Suprapubic skin (tissue), 4 donors: ENCODE data around the gene TAS2R4. TPM values are rescaled to one million over a fixed set of nuclear protein-coding genes. Genes with fewer than 3 reads are reported as not detected.
"Not testable (repeated sequence)": the region's sequence is repeated elsewhere in the genome, so short reads cannot be mapped to it uniquely, and the experiment has no call there.

Experiments
- DNase-seq, 2 donors: peaks; one replicate each; pipeline ENCODE4 v3.0.0-alpha.2; 2019; ENCODE audit warnings: low spot score in 2 of 2
- H3K27ac ChIP-seq: fragments of 200-600 bp; sonication (generic); one replicate; pipeline ENCODE4 v1.5.1; 2019
- H3K27me3 ChIP-seq: fragments of 200-600 bp; sonication (generic); one replicate; pipeline ENCODE4 v1.5.1; 2019
- H3K36me3 ChIP-seq: fragments of 200-600 bp; sonication (generic); one replicate; pipeline ENCODE4 v1.5.1; 2019
- H3K4me1 ChIP-seq: fragments of 200-600 bp; sonication (generic); one replicate; pipeline ENCODE4 v1.5.1; 2019
- H3K4me3 ChIP-seq: fragments of 200-600 bp; sonication (generic); one replicate; pipeline ENCODE4 v1.5.1; 2019; ENCODE audit warnings: mild to moderate bottlenecking
- H3K9me3 ChIP-seq: fragments of 200-600 bp; sonication (generic); one replicate; pipeline ENCODE4 v1.5.1; 2019
- CTCF ChIP-seq, 2 donors: fragments of 200-600 bp in 1 of 2; fragments of 450-650 bp in 1 of 2; sonication (generic) in 1 of 2; IDR thresholded peaks; one replicate each; pipeline ENCODE4 v1.5.1; 2016 to 2019; ENCODE audit warnings: antibody characterized with exemption in 2 of 2, mild to moderate bottlenecking in 1 of 2, moderate library complexity in 1 of 2
- EP300 ChIP-seq: sonication (generic); formaldehyde crosslinking; IDR thresholded peaks from one replicate; pipeline ENCODE4 v1.6.1; 2017; ENCODE audit warnings: antibody characterized with exemption
- POLR2A ChIP-seq, 2 donors: fragments of 450-650 bp; IDR thresholded peaks; one replicate each; pipeline ENCODE4 v1.6.1; 2017; ENCODE audit warnings: antibody characterized with exemption in 2 of 2, mild to moderate bottlenecking in 2 of 2, moderate library complexity in 2 of 2
- POLR2AphosphoS5 ChIP-seq, 3 donors: sonication (generic); formaldehyde crosslinking; IDR thresholded peaks; one replicate each; pipeline ENCODE4 v1.6.1; 2017; ENCODE audit warnings: antibody characterized with exemption in 3 of 3
- WGBS: methylation state at CpG from one replicate; pipeline ENCODE4 v1.1.5; 2018; 5-methylcytosine and 5-hydroxymethylcytosine counted together
- total RNA-seq, 4 donors: library from RNA; depleted of rRNA; stranded (reverse); fragments of >200 nt; gene quantifications; one replicate each; pipeline ENCODE4 v1.1.0, GENCODE V29; 2016

Gene TAS2R4
- total RNA-seq, 4 donors from 2014 or later = 0.19 to 6.0 (median 2.0) TPM

DNA sequence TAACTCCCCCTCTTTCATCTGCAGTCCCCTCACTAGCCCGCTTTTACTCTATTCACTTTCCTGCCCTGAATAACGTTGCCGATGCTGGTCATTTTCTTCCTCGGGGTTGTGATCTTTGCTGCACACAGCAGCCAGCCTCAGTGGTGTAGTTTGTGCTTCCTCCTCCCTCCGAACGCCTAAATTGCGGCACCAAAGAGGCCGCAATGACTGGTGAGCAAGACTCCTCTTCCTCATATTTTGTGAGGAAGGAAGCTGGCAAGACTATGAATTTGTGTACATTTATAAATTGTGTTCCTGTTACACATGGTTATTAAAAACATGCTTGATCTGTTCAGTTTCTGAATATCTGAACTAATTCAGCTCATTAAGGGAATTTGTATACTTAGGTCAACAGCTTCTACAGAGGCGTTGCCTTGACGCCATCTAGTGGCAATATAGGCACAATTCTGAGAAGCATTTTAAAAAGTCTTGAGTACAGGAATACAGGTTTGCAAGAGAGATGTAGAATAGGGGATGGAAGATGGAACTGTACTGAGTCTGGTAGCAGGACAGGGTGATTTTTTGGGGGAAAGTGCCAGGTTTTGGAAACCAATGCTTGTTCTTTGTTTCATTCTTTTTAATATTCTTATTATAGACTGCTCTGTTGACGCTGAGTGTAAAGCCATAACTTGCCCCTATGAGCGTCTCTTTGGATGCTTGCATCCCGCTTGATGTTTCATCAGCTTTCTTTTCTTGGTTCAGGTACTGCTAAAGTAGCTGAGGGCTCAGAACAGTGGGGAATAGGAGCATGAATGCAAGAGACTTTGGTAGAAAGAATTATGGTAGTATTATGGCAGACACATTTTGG, 9.5 kb downstream of the TAS2R4 start:
- H3K36me3 ChIP-seq = peaks cover 21% of the 10 kb centered on the region
- H3K4me3 ChIP-seq = no peak overlapping the region
- H3K4me1 ChIP-seq = no peaks in the 10 kb centered on the region
- DNase-seq = no peak
- H3K27me3 ChIP-seq = no peaks in the 10 kb centered on the region
- H3K27ac ChIP-seq = no peak overlapping the region
- WGBS = 69% methylated on average over 13 of the region's 13 CpGs
- no peak for TF ChIP-seq POLR2AphosphoS5 (IDR thresholded peaks at IDR 0.05)
- TF ChIP-seq CTCF (IDR thresholded peaks at IDR 0.05) = peak; percentile 8 to 39
- TF ChIP-seq POLR2A (IDR thresholded peaks at IDR 0.05) = no peak
- no peak for TF ChIP-seq EP300
- H3K9me3 ChIP-seq = no peaks in the 10 kb centered on the region

GRCh38 chr7:141788296-141788695, 11.8 kb downstream of the TAS2R4 start:
- peaks cover 22% of the 10 kb centered on the region for H3K36me3 ChIP-seq

GRCh38 chr7:141789917-141790316, 13.4 kb downstream of the TAS2R4 start, which contains the start of gene TAS2R5:
Gene TAS2R5, plus strand, starts transcription at chr7:141790217. Its CDS starts 145 bp downstream, at chr7:141790362.
- no peaks in the 10 kb centered on the region for H3K27me3 ChIP-seq
- peaks cover 22% of the 10 kb centered on the region for H3K36me3 ChIP-seq
- H3K4me1 ChIP-seq = peaks cover 4% of the 10 kb centered on the region
- H3K4me3 ChIP-seq = no peak within 1 kb of the TSS
- no peak within 1 kb of the TSS for H3K27ac ChIP-seq
- H3K9me3 ChIP-seq = no peaks in the 10 kb centered on the region
- no peak for TF ChIP-seq POLR2AphosphoS5 (IDR thresholded peaks at IDR 0.05)
- no peak for TF ChIP-seq CTCF (IDR thresholded peaks at IDR 0.05)
- TF ChIP-seq EP300 = no peak
- no peak for TF ChIP-seq POLR2A (IDR thresholded peaks at IDR 0.05)
- 75% methylated on average over 5 of the region's 5 CpGs for WGBS
- DNase-seq = no peak

More at GRCh38 chr7:141788296-141788695, 11.8 kb downstream of the TAS2R4 start:
- Histone ChIP-seq H3K4me3 (no peak overlapping the region), H3K4me1 (peaks cover 4% of the 10 kb centered on the region), H3K27ac (no peak overlapping the region), H3K27me3 (no peaks in the 10 kb centered on the region), H3K9me3 (no peaks in the 10 kb centered on the region)
- TF ChIP-seq CTCF (IDR thresholded peaks at IDR 0.05) (no peak), POLR2A (IDR thresholded peaks at IDR 0.05) (no peak), POLR2AphosphoS5 (IDR thresholded peaks at IDR 0.05) (no peak), EP300 (no peak)
- DNase-seq = no peak
- 92% methylated on average over 2 of the region's 2 CpGs for WGBS

DNA sequence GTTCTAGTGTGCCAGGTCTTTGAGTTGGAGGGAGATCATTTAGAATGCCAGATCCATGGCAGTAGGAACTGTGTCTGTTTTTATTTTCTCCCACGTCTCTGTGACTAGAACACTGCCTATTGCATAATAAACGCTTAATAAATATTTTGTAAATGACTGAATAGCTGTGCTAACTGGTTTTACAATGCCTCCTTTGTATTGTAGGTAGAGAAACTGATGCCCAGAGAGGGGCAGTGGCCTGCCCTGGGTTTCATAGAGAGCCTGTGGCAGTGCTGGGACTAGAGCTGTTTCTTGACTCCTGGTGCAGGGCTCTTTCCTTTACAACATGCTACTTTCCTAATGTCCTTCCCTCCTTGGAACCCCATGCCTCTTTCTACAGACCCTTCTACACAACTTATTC, 16.1 kb downstream of the TAS2R4 start:
- Histone ChIP-seq H3K27ac (no peak overlapping the region), H3K27me3 (no peaks in the 10 kb centered on the region), H3K4me3 (no peak overlapping the region), H3K9me3 (no peaks in the 10 kb centered on the region), H3K36me3 (peaks cover 21% of the 10 kb centered on the region), H3K4me1 (peaks cover 4% of the 10 kb centered on the region)
- 83% methylated on average over 2 of the region's 2 CpGs for WGBS
- TF ChIP-seq POLR2AphosphoS5 (IDR thresholded peaks at IDR 0.05) = no peak
- TF ChIP-seq POLR2A (IDR thresholded peaks at IDR 0.05) = no peak
- no peak for TF ChIP-seq EP300
- no peak for TF ChIP-seq CTCF (IDR thresholded peaks at IDR 0.05)
- DNase-seq = no peak

GRCh38 chr7:141820067-141820466, 43.6 kb downstream of the TAS2R4 start:
- 95% methylated on average over 1 of the region's 1 CpG for WGBS
- TF ChIP-seq CTCF (IDR thresholded peaks at IDR 0.05) (no peak), EP300 (no peak), POLR2A (IDR thresholded peaks at IDR 0.05) (no peak), POLR2AphosphoS5 (IDR thresholded peaks at IDR 0.05) (no peak)
- no peak for DNase-seq
- H3K27ac ChIP-seq = no peak overlapping the region
- H3K27me3 ChIP-seq = no peaks in the 10 kb centered on the region
- no peak overlapping the region for H3K4me3 ChIP-seq
- H3K4me1 ChIP-seq = no peaks in the 10 kb centered on the region
- H3K36me3 ChIP-seq = no peaks in the 10 kb centered on the region
- H3K9me3 ChIP-seq = peaks cover 32% of the 10 kb centered on the region

DNA sequence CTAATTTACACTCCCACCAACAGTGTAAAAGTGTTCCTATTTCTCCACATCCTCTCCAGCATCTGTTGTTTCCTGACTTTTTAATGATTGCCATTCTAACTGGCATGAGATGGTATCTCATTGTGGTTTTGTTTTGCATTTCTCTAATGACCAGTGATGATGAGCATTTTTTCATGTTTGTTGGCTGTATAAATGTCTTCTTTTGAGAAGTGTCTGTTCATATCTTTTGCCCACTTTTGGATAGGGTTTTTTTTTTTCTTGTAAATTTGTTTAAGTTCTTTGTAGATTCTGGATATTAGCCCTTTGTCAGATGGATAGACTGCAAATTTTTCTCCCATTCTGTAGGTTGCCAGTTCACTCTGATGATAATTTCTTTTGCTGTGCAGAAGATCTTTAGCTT, 46.0 kb downstream of the TAS2R4 start:
- H3K9me3 ChIP-seq = peaks cover 32% of the 10 kb centered on the region
- not testable (repeated sequence) for H3K27ac ChIP-seq, H3K27me3 ChIP-seq, H3K4me1 ChIP-seq, H3K4me3 ChIP-seq, DNase-seq, H3K36me3 ChIP-seq
